ENCODE results near the gene ELP6. TPM values are rescaled to one million over a fixed set of nuclear protein-coding genes. Genes with fewer than 3 reads are reported as not detected.

Gene ELP6
- total and polyA plus RNA-seq, 9 of the 15 experiments (the other 6 are each of a cell fraction or from before 2014, with no cell fraction given), result 76.9 to 198 (median 83.3) TPM

- TF ChIP-seq CREB3L1 (IDR thresholded peaks at IDR 0.05; ENCODE audit: borderline replicate concordance, low read depth) (no peak), TRIM28 (IDR thresholded peaks at IDR 0.05) (peak; percentile 93), U2AF1 (optimal IDR thresholded peaks at IDR 0.05; ENCODE audit: low read depth, low read length) (no peak), MIER1 (IDR thresholded peaks at IDR 0.05; ENCODE audit: low read depth) (0 out of 2 replicates have a peak, but pooled peaks have one; percentile 38), ATF6 (CRISPR knock-in tag; IDR thresholded peaks at IDR 0.05) (no peak), PKNOX1 (IDR thresholded peaks at IDR 0.05) (no peak), TAF9B (IDR thresholded peaks at IDR 0.05; ENCODE audit: partially characterized antibody) (no peak), NFRKB (IDR thresholded peaks at IDR 0.05; ENCODE audit: low read depth) (no peak), ZNF143 (CRISPR knock-in tag; IDR thresholded peaks at IDR 0.05) (no peak), NCOR1 (IDR thresholded peaks at IDR 0.05) (peak; percentile 81), TCF7L2 (IDR thresholded peaks at IDR 0.05; ENCODE audit: low read depth, low read length) (no peak), ZNF584 (CRISPR knock-in tag; IDR thresholded peaks at IDR 0.05; ENCODE audit: low read depth) (no peak), FOXM1 (IDR thresholded peaks at IDR 0.05; ENCODE audit: low read depth) (peak; percentile 60; the same call in 1 of the 2 replicates), FOXM1 (CRISPR knock-in tag; IDR thresholded peaks at IDR 0.05; ENCODE audit: low read depth) (no peak), ZNF232 (CRISPR knock-in tag; IDR thresholded peaks at IDR 0.05) (no peak), CUX1 (CRISPR knock-in tag; IDR thresholded peaks at IDR 0.05) (no peak), DPF2 (IDR thresholded peaks at IDR 0.05) (peak; percentile 88), HNRNPLL (IDR thresholded peaks at IDR 0.05; ENCODE audit: low read depth, low read length, poor library complexity, severe bottlenecking) (no peak)
These were observed 20.5 kb upstream of the ELP6 start (continued) for GRCh38 chr3:47533996-47534454.
